Natural killer cell (primary cell): ENCODE results near the gene CRYGA. TPM values are rescaled to one million over a fixed set of nuclear protein-coding genes. Genes with fewer than 3 reads are reported as not detected.
"Not testable (repeated sequence)": the region's sequence is repeated elsewhere in the genome, so short reads cannot be mapped to it uniquely, and the experiment has no call there.

Experiments used
- ATAC-seq, 3 donors: fragments of 150-1000 bp in 2 of 3; fragments of 200-7000 bp in 1 of 3; cut with Tn5 transposase; 1 replicate in 1 of 3; 2 replicates in 2 of 3; pipeline ENCODE4 v1.10.0; 2021; ENCODE audit warnings: mild to moderate bottlenecking in 2 of 3, moderate library complexity in 2 of 3
- DNase-seq, 2 donors: peaks; one replicate each; pipeline versions ENCODE4 v3.0.0 to v3.0.0-alpha.2; 2013 to 2021; ENCODE audit warnings: mixed read lengths in 1 of 2
- H3K27ac ChIP-seq: one replicate; pipeline ENCODE4 v1.5.1; 2013; ENCODE audit warnings: mild to moderate bottlenecking, low read length
- H3K27me3 ChIP-seq: one replicate; pipeline ENCODE4 v1.6.1; 2013; ENCODE audit warnings: low read length; ENCODE audit not compliant: control insufficient read depth, insufficient read depth
- H3K36me3 ChIP-seq: one replicate; pipeline ENCODE4 v1.6.1; 2013; ENCODE audit warnings: low read length; ENCODE audit not compliant: control insufficient read depth, insufficient read depth
- H3K4me1 ChIP-seq: one replicate; pipeline ENCODE4 v1.6.1; 2013; ENCODE audit warnings: low read length; ENCODE audit not compliant: control insufficient read depth, insufficient read depth
- H3K4me3 ChIP-seq: one replicate; pipeline ENCODE4 v1.5.1; 2013; ENCODE audit warnings: low read length
- H3K9me3 ChIP-seq: one replicate; pipeline ENCODE4 v1.6.1; 2013; ENCODE audit warnings: low read length; ENCODE audit not compliant: control insufficient read depth, insufficient read depth
- H3K27ac Mint-ChIP-seq, 2 donors: one replicate each; pipeline ENCODE4 v1.8.0; 2022; ENCODE audit warnings: mild to moderate bottlenecking in 2 of 2, mixed read lengths in 2 of 2, moderate library complexity in 1 of 2
- H3K27me3 Mint-ChIP-seq, 2 donors: one replicate each; pipeline ENCODE4 v1.8.0; 2022; ENCODE audit warnings: low read depth in 2 of 2, mixed read lengths in 2 of 2
- H3K36me3 Mint-ChIP-seq: one replicate; pipeline ENCODE4 v1.8.0; 2022; ENCODE audit warnings: mixed read lengths
- H3K4me1 Mint-ChIP-seq, 2 donors: one replicate each; pipeline ENCODE4 v1.8.0; 2022; ENCODE audit warnings: mixed read lengths in 2 of 2
- H3K4me3 Mint-ChIP-seq: one replicate; pipeline ENCODE4 v1.8.0; 2022; ENCODE audit warnings: mild to moderate bottlenecking, moderate library complexity, mixed read lengths
- H3K9me3 Mint-ChIP-seq, 2 donors: one replicate each; pipeline ENCODE4 v1.8.0; 2022; ENCODE audit warnings: mixed read lengths in 2 of 2
- WGBS: methylation state at CpG from one replicate; pipeline ENCODE4 v1.1.7; 2013; ENCODE audit warnings: missing lambda C conversion rate; ENCODE audit not compliant: insufficient coverage; 5-methylcytosine and 5-hydroxymethylcytosine counted together
- intact Hi-C: fragments of 100-400 bp; cut with micrococcal nuclease; formaldehyde crosslinking; loops from one replicate; pipeline ENCODE4 v1.14.2; 2022
- total RNA-seq, 4 donors: library from RNA; stranded (reverse); fragments of 120-200 nt in 1 of 4; gene quantifications; one replicate each; pipeline versions ENCODE4 v1.2.3 to v1.2.4, GENCODE V29; 2013 to 2022
- TF ChIP-seq, protein P1 (sequence below): fragments of 200-600 bp; IDR thresholded peaks from one replicate; pipeline ENCODE4 v1.8.0; 2022; ENCODE audit warnings: antibody characterized with exemption

Gene CRYGA
- total RNA-seq, 3 donors from 2014 or later (not counting 1 experiment from before 2014, with no cell fraction given) = not detected

DNA sequence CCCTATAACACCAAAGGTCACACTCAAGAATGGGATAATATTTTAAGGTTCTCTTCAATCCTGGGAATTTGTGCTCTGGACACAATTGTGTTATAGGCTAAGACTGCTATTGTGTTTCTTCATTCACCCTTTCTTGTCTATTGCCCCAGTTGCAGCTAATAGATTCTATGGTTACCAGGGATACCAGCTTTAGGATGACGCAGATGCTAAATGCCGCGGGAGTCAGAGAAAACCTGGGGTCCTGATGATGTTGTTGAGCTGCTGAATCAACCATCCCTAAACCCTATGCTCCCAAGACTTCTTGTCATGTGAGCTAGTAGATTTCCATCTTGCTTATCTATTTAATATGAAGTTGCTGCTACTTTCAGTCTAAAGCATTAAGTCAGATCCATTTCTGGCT lies 44.5 kb downstream of the CRYGA start:
- H3K9me3 Mint-ChIP-seq = no peaks in the 10 kb centered on the region
- intact Hi-C loops = no loop called here
- 93% methylated on average over 3 of the region's 3 CpGs for WGBS
- no peak overlapping the region for H3K4me3 ChIP-seq
- H3K36me3 Mint-ChIP-seq = no peaks in the 10 kb centered on the region
- DNase-seq (no peak), ATAC-seq (peak in 1 of 3 donors; percentile 17)
- no peak overlapping the region for H3K27ac ChIP-seq
- peaks cover under 1% of the 10 kb centered on the region for H3K4me1 ChIP-seq
- H3K27me3 ChIP-seq = peaks cover 4% of the 10 kb centered on the region
- TF ChIP-seq, protein P1, sequence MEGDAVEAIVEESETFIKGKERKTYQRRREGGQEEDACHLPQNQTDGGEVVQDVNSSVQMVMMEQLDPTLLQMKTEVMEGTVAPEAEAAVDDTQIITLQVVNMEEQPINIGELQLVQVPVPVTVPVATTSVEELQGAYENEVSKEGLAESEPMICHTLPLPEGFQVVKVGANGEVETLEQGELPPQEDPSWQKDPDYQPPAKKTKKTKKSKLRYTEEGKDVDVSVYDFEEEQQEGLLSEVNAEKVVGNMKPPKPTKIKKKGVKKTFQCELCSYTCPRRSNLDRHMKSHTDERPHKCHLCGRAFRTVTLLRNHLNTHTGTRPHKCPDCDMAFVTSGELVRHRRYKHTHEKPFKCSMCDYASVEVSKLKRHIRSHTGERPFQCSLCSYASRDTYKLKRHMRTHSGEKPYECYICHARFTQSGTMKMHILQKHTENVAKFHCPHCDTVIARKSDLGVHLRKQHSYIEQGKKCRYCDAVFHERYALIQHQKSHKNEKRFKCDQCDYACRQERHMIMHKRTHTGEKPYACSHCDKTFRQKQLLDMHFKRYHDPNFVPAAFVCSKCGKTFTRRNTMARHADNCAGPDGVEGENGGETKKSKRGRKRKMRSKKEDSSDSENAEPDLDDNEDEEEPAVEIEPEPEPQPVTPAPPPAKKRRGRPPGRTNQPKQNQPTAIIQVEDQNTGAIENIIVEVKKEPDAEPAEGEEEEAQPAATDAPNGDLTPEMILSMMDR = no peak
- H3K27me3 Mint-ChIP-seq = peaks cover 9 to 12% of the 10 kb centered on the region in 2 donors
- H3K9me3 ChIP-seq = no peaks in the 10 kb centered on the region
- H3K4me3 Mint-ChIP-seq = no peak overlapping the region
- no peaks in the 10 kb centered on the region for H3K36me3 ChIP-seq
- peaks cover 3% of the 10 kb centered on the region in 2 donors for H3K4me1 Mint-ChIP-seq
- no peak overlapping the region for H3K27ac Mint-ChIP-seq

DNA sequence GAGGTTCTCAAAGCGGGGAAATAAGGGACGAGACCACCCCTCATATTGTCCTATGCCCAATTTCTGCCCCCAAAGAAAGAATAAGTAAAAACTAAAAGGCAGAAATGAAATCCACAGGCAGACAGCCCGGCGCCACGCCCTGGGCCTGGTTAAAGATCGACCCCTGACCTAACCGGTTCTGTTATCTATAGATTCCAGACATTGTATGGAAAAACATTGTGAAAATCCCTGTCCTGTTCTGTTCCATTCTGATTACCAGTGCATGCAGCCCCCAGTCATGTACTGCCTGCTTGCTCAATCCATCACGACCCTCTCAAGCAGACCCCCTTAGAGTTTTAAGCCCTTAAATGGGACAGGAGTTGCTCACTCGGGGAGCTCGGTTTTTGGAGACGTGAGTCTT lies 46.0 kb downstream of the CRYGA start:
- H3K36me3 ChIP-seq, H3K27me3 Mint-ChIP-seq, H3K27ac ChIP-seq, DNase-seq, H3K4me1 ChIP-seq, ATAC-seq, H3K27me3 ChIP-seq, H3K36me3 Mint-ChIP-seq, H3K4me1 Mint-ChIP-seq, H3K27ac Mint-ChIP-seq, H3K4me3 ChIP-seq, H3K9me3 ChIP-seq, intact Hi-C loops, H3K4me3 Mint-ChIP-seq, H3K9me3 Mint-ChIP-seq: not testable (repeated sequence)
- 95% methylated on average over 11 of the region's 11 CpGs for WGBS

DNA sequence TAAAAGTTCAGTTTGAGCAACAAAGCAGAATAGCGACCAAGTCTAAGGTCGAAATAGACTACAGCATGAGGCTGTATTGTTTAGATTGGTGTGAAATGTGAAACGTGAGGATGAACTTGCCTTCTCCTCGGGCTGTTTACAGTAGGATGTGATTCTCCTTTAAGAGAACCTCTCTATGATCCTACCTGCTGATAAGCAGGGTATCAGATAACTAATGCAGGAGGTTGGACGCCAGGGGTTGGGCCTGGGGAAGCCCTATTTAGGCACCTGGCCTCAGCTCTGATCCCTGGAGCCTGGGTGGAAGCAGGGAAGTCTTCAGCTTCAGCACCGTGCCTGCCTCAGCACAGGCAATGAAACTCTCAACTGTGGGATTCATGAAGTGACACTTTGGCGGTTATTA lies 50.4 kb downstream of the CRYGA start:
- WGBS = 82% methylated on average over 7 of the region's 7 CpGs
- intact Hi-C loops = no loop called here
- TF ChIP-seq, protein P1 = no peak
- H3K36me3 Mint-ChIP-seq = no peaks in the 10 kb centered on the region
- DNase-seq (no peak), ATAC-seq (no peak)
- no peaks in the 10 kb centered on the region for H3K9me3 Mint-ChIP-seq
- Histone ChIP-seq H3K4me1 (no peaks in the 10 kb centered on the region), H3K9me3 (no peaks in the 10 kb centered on the region), H3K4me3 (no peak overlapping the region), H3K27me3 (no peaks in the 10 kb centered on the region), H3K27ac (no peak overlapping the region), H3K36me3 (no peaks in the 10 kb centered on the region)
- H3K4me1 Mint-ChIP-seq = no peaks in the 10 kb centered on the region
- no peak overlapping the region for H3K27ac Mint-ChIP-seq
- peaks cover 0 to 8% of the 10 kb centered on the region in 2 donors for H3K27me3 Mint-ChIP-seq
- H3K4me3 Mint-ChIP-seq = no peak overlapping the region

DNA sequence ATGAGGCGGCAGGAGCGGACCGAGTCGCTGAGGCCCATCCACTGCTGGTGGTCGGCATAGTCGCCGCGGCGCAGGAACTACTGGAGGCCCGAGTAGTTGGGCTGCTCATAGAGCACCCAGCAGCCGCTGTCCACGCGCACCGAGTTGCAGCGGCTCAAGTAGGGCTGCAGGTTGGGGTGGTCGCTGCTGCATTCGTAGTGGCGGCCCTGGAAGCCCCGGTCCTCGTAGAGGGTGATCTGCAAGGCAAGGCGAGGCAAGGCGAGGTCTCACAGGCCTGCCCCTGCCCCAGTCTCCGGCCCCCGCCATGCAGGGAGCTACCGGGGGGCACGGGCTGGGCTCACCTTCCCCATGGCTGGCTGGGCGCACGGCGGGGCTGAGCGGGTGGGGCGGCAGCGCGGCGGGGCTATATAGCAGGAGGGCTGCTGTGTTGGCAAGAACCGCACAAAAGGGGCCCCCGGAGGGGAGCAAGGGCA lies 51.1 kb downstream of the CRYGA start:
- H3K36me3 ChIP-seq, H3K9me3 ChIP-seq, H3K4me3 ChIP-seq, H3K27me3 Mint-ChIP-seq, H3K27me3 ChIP-seq, H3K4me1 ChIP-seq, intact Hi-C loops, H3K27ac Mint-ChIP-seq, H3K9me3 Mint-ChIP-seq, H3K4me3 Mint-ChIP-seq, H3K36me3 Mint-ChIP-seq, H3K4me1 Mint-ChIP-seq, H3K27ac ChIP-seq, DNase-seq, ATAC-seq: not testable (repeated sequence)
- 67% methylated on average over 36 of the region's 36 CpGs for WGBS

Other genes with a start within 250 kb of the CRYGA start
- 10 to 100 TPM; 21.7 to 27.7 (median 26.3) TPM for gene PLEKHM3, start 138.1 kb downstream of the CRYGA start, total RNA-seq
- gene CRYGD, start 39.1 kb downstream of the CRYGA start, total RNA-seq = not detected
- not detected for gene CRYGC, start 33.8 kb downstream of the CRYGA start, total RNA-seq
- gene CRYGB, start 17.4 kb downstream of the CRYGA start, total RNA-seq = not detected
- gene C2orf80, start 26.4 kb upstream of the CRYGA start, total RNA-seq = not detected
- gene IDH1, start 91.5 kb upstream of the CRYGA start, total RNA-seq = 10 to 100 TPM in 2 of 3 donors, 1 to 10 TPM in 1; 6.8 to 15.2 (median 12.2) TPM
- gene PIKFYVE, start 102.7 kb upstream of the CRYGA start, total RNA-seq = 10 to 100 TPM; 38.9 to 48.7 (median 39.2) TPM
- under 1 TPM; 0.50 to 0.65 (median 0.61) TPM for gene PTH2R, start 243.2 kb upstream of the CRYGA start, total RNA-seq